IMR-90 (cell line): Measurements from ENCODE around the gene PIGW.

Source experiments
- FOS ChIP-seq: fragments of 150-350 bp; IDR thresholded peaks from 2 replicates; pipeline ENCODE4 v1.6.1; 2016; ENCODE audit warnings: low read depth, low read length
- SMC3 ChIP-seq: fragments of 150-350 bp; IDR thresholded peaks from 2 replicates; pipeline ENCODE4 v1.6.1; 2016; ENCODE audit warnings: low read depth, mild to moderate bottlenecking, antibody characterized with exemption, low read length, moderate library complexity
- USF2 ChIP-seq: fragments of 150-350 bp; IDR thresholded peaks from 2 replicates; pipeline ENCODE4 v1.6.1; 2017; ENCODE audit warnings: mild to moderate bottlenecking, antibody characterized with exemption, low read length, low read depth
- TF ChIP-seq, protein P1 (sequence below): conservative IDR thresholded peaks from 2 replicates; pipeline ENCODE4 v1.5.1; 2012; ENCODE audit warnings: mild to moderate bottlenecking, low read depth, low read length, improper control_type of control experiment

GRCh38 chr17:36525888-36526287, 8.9 kb upstream of the PIGW start:
- TF ChIP-seq, protein P1, sequence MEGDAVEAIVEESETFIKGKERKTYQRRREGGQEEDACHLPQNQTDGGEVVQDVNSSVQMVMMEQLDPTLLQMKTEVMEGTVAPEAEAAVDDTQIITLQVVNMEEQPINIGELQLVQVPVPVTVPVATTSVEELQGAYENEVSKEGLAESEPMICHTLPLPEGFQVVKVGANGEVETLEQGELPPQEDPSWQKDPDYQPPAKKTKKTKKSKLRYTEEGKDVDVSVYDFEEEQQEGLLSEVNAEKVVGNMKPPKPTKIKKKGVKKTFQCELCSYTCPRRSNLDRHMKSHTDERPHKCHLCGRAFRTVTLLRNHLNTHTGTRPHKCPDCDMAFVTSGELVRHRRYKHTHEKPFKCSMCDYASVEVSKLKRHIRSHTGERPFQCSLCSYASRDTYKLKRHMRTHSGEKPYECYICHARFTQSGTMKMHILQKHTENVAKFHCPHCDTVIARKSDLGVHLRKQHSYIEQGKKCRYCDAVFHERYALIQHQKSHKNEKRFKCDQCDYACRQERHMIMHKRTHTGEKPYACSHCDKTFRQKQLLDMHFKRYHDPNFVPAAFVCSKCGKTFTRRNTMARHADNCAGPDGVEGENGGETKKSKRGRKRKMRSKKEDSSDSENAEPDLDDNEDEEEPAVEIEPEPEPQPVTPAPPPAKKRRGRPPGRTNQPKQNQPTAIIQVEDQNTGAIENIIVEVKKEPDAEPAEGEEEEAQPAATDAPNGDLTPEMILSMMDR = no peak
- TF ChIP-seq USF2 (no peak), SMC3 (no peak), FOS (no peak)
